Type B pancreatic cell (in vitro differentiated cells): Measurements from ENCODE around the gene DNM1L. TPM values are rescaled to one million over a fixed set of nuclear protein-coding genes. Genes with fewer than 3 reads are reported as not detected.

ENCODE experiments used
- DNase-seq: peaks from one replicate; pipeline ENCODE4 v3.0.0; 2021; ENCODE audit warnings: mixed read lengths; ENCODE audit not compliant: unreplicated experiment; ENCODE audit errors: extremely low spot score
- H3K27ac Mint-ChIP-seq: 2 replicates; pipeline ENCODE4 v1.8.0; 2021; ENCODE audit warnings: mild to moderate bottlenecking, mixed read lengths
- H3K27me3 Mint-ChIP-seq: 2 replicates; pipeline ENCODE4 v1.8.0; 2021; ENCODE audit warnings: mixed read lengths
- H3K36me3 Mint-ChIP-seq: 2 replicates; pipeline ENCODE4 v1.8.0; 2021; ENCODE audit warnings: mixed read lengths
- H3K4me1 Mint-ChIP-seq: one replicate; pipeline ENCODE4 v1.8.0; 2021; ENCODE audit warnings: mixed read lengths; ENCODE audit not compliant: unreplicated experiment
- H3K4me3 Mint-ChIP-seq: 2 replicates; pipeline ENCODE4 v1.8.0; 2021; ENCODE audit warnings: mild to moderate bottlenecking, mixed read lengths
- H3K9me3 Mint-ChIP-seq: 2 replicates; pipeline ENCODE4 v1.8.0; 2021; ENCODE audit warnings: mixed read lengths
- total RNA-seq: library from RNA; stranded (reverse); gene quantifications from 2 replicates; pipeline ENCODE4 v1.2.1, GENCODE V29; 2021; ENCODE audit warnings: low replicate concordance
- TF ChIP-seq, protein P1 (sequence below): fragments of 200-600 bp; sonication (generic); conservative IDR thresholded peaks from 2 replicates; pipeline ENCODE4 v1.5.0; 2021; ENCODE audit warnings: antibody characterized with exemption, mild to moderate bottlenecking

Gene DNM1L
- total RNA-seq, 1 donor from 2014 or later, result 76.8 TPM

DNA sequence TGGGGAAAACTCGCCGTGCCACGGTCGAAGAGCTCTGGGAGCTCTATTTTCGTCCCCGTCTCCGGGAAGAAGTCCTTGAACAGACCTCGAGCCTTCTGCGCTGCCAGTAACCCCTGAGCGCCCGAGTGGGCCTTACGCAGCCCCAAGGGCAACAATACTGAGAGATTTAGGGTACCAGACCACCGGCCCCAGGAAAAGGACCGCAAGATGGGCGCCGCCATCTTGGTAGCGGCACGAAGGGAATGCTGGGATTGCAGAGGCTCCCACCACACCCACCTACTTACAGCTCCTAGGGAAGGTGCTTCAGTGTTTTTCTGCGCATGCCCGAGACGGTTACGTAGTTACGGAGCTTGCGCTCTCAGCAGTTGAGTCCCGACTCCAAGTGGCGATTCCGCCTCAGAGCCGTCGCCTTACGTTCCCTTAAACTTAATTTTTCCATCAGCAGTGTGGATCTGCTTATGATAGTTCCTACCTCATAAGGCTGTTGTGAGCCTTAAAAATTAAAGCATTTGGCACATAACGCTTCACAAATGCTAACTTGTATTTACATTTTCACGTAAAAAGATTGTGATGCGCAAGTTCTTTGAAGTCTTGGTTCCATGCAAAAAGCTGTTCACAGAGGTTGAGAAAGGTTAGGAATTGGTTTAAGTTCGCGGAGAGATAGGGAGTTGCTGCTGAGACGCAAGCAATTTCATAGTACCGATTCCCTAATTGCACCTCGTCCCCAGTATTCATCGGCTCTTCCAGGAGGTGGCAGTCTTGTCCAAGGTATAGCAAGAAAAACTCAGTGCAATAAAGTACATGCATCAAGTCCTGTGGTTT is 76.8 kb downstream of the DNM1L start, which contains the start of gene YARS2:
TSS of gene YARS2 (minus strand) at position 244 of the 822 bp plus-strand sequence. CDS start at position 221, 23 bp downstream.
- peak; percentile 89 for DNase-seq
- Mint-ChIP-seq H3K27ac (peak within 1 kb of the TSS; percentile 98), H3K27me3 (no peaks in the 10 kb centered on the region), H3K4me3 (peak within 1 kb of the TSS; percentile 87), H3K9me3 (no peaks in the 10 kb centered on the region), H3K36me3 (peaks cover 11% of the 10 kb centered on the region), H3K4me1 (peaks cover 13% of the 10 kb centered on the region)
- TF ChIP-seq, protein P1, sequence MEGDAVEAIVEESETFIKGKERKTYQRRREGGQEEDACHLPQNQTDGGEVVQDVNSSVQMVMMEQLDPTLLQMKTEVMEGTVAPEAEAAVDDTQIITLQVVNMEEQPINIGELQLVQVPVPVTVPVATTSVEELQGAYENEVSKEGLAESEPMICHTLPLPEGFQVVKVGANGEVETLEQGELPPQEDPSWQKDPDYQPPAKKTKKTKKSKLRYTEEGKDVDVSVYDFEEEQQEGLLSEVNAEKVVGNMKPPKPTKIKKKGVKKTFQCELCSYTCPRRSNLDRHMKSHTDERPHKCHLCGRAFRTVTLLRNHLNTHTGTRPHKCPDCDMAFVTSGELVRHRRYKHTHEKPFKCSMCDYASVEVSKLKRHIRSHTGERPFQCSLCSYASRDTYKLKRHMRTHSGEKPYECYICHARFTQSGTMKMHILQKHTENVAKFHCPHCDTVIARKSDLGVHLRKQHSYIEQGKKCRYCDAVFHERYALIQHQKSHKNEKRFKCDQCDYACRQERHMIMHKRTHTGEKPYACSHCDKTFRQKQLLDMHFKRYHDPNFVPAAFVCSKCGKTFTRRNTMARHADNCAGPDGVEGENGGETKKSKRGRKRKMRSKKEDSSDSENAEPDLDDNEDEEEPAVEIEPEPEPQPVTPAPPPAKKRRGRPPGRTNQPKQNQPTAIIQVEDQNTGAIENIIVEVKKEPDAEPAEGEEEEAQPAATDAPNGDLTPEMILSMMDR, result peak; percentile 97

DNA sequence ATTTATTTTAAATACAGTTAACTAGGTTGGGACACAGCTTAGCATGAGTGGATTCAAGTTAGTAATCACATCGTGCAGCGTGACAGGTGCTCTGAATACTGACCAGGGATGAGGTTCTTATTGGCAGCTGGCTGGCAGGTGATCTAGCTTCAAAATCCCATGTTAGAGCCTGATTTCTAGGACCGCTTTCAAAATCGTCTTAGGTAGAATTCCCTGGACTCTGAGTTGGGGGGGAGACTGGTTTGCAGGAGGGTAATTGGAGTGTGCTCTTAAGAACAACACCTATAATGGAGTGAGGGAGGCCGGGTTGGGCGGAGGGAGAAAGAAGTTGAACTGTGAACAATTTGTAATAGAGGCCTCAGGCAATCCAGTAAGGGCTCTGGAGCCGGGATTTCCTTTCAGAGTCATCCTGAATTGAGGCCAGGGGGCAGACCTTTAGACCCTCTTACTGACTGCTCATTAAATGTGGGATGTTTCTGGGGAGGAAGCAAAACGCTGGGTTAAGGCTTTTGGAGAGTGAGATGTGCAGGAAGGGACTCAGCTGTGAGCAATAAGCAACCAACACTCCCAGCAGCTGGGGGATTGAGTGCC is 77.5 kb downstream of the DNM1L start:
- DNase-seq, result no peak
- Mint-ChIP-seq H3K9me3 (no peaks in the 10 kb centered on the region), H3K4me1 (peaks cover 13% of the 10 kb centered on the region), H3K4me3 (peak overlapping the region; percentile 87), H3K36me3 (peaks cover 11% of the 10 kb centered on the region), H3K27me3 (peaks cover 5% of the 10 kb centered on the region), H3K27ac (peak overlapping the region; percentile 98)
- TF ChIP-seq, protein P1, result no peak

DNA sequence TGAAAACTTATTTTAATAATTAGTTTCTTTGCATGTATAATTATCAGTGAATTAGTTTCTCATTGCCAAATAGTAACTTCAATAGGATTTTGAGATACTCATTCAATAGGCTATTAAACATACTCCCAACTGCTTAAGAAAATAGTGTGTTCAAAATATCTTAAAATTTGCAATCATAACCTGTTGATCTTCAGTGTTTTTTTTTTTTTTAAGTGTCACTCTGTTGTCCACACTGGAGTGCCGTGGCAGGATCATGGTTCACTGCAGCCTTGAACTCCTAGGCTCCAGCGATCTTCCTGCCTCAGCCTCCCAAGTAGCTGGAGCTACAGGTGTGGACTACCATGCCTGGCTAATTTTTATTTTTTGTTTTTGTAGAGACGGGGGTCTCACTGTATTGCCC is 78.1 kb downstream of the DNM1L start:
- Mint-ChIP-seq H3K9me3 (no peaks in the 10 kb centered on the region), H3K27me3 (peaks cover 11% of the 10 kb centered on the region), H3K36me3 (peaks cover 6% of the 10 kb centered on the region), H3K4me1 (peaks cover 13% of the 10 kb centered on the region), H3K4me3 (no peak overlapping the region), H3K27ac (no peak overlapping the region)
- TF ChIP-seq, protein P1, result no peak
- DNase-seq, result no peak

DNA sequence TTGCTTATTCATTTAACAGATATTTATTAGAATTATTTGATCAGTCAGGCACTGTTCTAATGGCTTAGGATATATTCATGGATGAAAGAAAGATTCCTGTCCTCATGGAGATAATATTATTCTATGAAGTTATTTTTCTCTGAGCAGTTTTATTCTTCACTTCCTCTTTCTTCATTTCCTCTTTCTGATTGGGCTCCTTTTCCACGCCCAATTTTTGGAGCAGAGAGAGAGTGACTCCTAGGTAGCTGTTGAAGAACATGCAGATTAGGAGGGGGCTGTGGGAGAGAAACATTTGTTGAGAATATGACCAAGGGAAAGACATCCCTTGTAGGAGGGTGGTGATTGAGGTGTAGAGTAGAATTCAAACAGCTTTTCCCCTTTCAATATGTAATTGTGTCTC is 82.6 kb downstream of the DNM1L start:
- DNase-seq, result no peak
- H3K27me3 Mint-ChIP-seq, result peaks cover 16% of the 10 kb centered on the region
- TF ChIP-seq, protein P1, result no peak
- no peaks in the 10 kb centered on the region for H3K9me3 Mint-ChIP-seq
- H3K27ac Mint-ChIP-seq, result no peak overlapping the region
- no peaks in the 10 kb centered on the region for H3K36me3 Mint-ChIP-seq
- H3K4me3 Mint-ChIP-seq, result no peak overlapping the region
- H3K4me1 Mint-ChIP-seq, result peaks cover 1% of the 10 kb centered on the region

DNA sequence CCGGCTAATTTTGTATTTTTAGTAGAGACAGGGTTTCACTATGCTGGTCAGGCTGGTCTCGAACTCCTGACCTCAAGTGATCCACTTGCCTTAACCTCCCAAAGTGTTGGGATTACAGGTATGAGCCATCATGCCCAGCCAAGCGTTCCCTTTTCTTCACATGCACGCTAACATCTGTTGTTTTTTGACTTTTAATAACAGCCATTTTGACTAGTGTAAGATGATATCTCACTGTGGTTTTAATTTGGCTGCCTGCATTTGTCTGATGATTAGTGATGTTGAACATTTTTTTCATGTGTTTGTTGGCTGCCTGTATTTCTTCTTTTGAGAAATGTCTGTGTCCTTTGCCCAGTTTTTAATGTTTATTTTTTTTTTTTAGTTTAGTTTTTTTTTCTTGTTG is 86.8 kb downstream of the DNM1L start:
- Mint-ChIP-seq H3K27ac (no peak overlapping the region), H3K9me3 (no peaks in the 10 kb centered on the region), H3K4me1 (no peaks in the 10 kb centered on the region), H3K4me3 (no peak overlapping the region), H3K27me3 (peaks cover 24% of the 10 kb centered on the region), H3K36me3 (peaks cover 4% of the 10 kb centered on the region)
- no peak for DNase-seq
- TF ChIP-seq, protein P1, result no peak
